HepG2 (cell line): ENCODE results near the gene PANK4. TPM values are rescaled to one million over a fixed set of nuclear protein-coding genes. Genes with fewer than 3 reads are reported as not detected.

Experiments used
- AGO1 ChIP-seq: fragments of 200-400 bp; formaldehyde crosslinking; IDR thresholded peaks from 2 replicates; pipeline ENCODE4 v1.6.1; 2017; ENCODE audit warnings: mild to moderate bottlenecking, low read depth, low read length, moderate library complexity; ENCODE audit not compliant: poor library complexity, severe bottlenecking
- AGO2 ChIP-seq: fragments of 200-400 bp; formaldehyde crosslinking; optimal IDR thresholded peaks from 2 replicates; pipeline ENCODE3; 2017; ENCODE audit warnings: mild to moderate bottlenecking, low read depth, low read length, moderate library complexity
- CEBPB ChIP-seq: IDR thresholded peaks from 2 replicates; pipeline ENCODE4 v1.6.1; 2011; ENCODE audit warnings: low read depth, low read length, improper control_type of control experiment, borderline replicate concordance
- DMAP1 ChIP-seq: IDR thresholded peaks from 2 replicates; pipeline ENCODE4 v1.6.1; 2016
- ETV5 ChIP-seq: IDR thresholded peaks from 2 replicates; pipeline ENCODE4 v1.6.1; 2018; ENCODE audit warnings: missing biosample characterization, missing genetic modification reagents, inconsistent platforms, borderline replicate concordance
- FOXM1 ChIP-seq: sonication (generic); formaldehyde crosslinking; IDR thresholded peaks from 2 replicates; pipeline ENCODE4 v1.5.0; 2020; ENCODE audit warnings: missing genetic modification reagents
- KDM5A ChIP-seq: fragments of 200-600 bp; sonication (generic); IDR thresholded peaks from 2 replicates; pipeline ENCODE4 v1.7.0; 2018; ENCODE audit warnings: antibody characterized with exemption, mild to moderate bottlenecking, low read length, borderline replicate concordance
- KLF15 ChIP-seq: sonication (generic); formaldehyde crosslinking; IDR thresholded peaks from 2 replicates; pipeline ENCODE4 v1.8.1; 2023; ENCODE audit warnings: borderline replicate concordance, mild to moderate bottlenecking, inconsistent platforms, missing genetic modification reagents, mixed read lengths
- KMT2B ChIP-seq: IDR thresholded peaks from 2 replicates; pipeline ENCODE4 v1.6.1; 2016; ENCODE audit warnings: missing genetic modification reagents, missing compliant biosample characterization
- MIER2 ChIP-seq: IDR thresholded peaks from 2 replicates; pipeline ENCODE4 v1.6.1; 2016; ENCODE audit warnings: missing biosample characterization, missing genetic modification reagents
- NR2F6 ChIP-seq, 2 experiments: IDR thresholded peaks; 2 replicates each; pipeline ENCODE4 v1.6.1; 2016; ENCODE audit warnings: antibody characterized with exemption in 1 of 2, mild to moderate bottlenecking in 1 of 2
- PLRG1 ChIP-seq: fragments of 450-650 bp; conservative IDR thresholded peaks from 2 replicates; pipeline ENCODE4 v1.6.1; 2016
- SALL1 ChIP-seq: sonication (generic); formaldehyde crosslinking; IDR thresholded peaks from 2 replicates; pipeline ENCODE4 v1.8.0; 2022; ENCODE audit warnings: mild to moderate bottlenecking, missing genetic modification reagents
- TCF7 ChIP-seq: sonication (generic); IDR thresholded peaks from 2 replicates; pipeline ENCODE4 v1.6.1; 2016; ENCODE audit warnings: antibody characterized with exemption, low read depth
- ZFP36 ChIP-seq: fragments of 150-350 bp; IDR thresholded peaks from 2 replicates; pipeline ENCODE4 v1.6.1; 2018; ENCODE audit warnings: borderline replicate concordance, low read length, low read depth; ENCODE audit not compliant: partially characterized antibody
- ZNF224 ChIP-seq: sonication (generic); formaldehyde crosslinking; IDR thresholded peaks from 2 replicates; pipeline ENCODE4 v1.5.0; 2020; ENCODE audit warnings: mild to moderate bottlenecking, missing genetic modification reagents
- ZNF225 ChIP-seq: sonication (generic); formaldehyde crosslinking; IDR thresholded peaks from 2 replicates; pipeline ENCODE4 v1.4.0; 2020; ENCODE audit warnings: mild to moderate bottlenecking, missing genetic modification reagents
- ZNF34 ChIP-seq: sonication (generic); formaldehyde crosslinking; IDR thresholded peaks from 2 replicates; pipeline ENCODE4 v1.4.0; 2020; ENCODE audit warnings: mild to moderate bottlenecking, missing genetic modification reagents, borderline replicate concordance
- ZNF556 ChIP-seq: sonication (generic); formaldehyde crosslinking; IDR thresholded peaks from 2 replicates; pipeline ENCODE4 v1.4.0; 2020; ENCODE audit warnings: mild to moderate bottlenecking, missing genetic modification reagents, borderline replicate concordance
- ZNF670 ChIP-seq: sonication (generic); formaldehyde crosslinking; IDR thresholded peaks from 2 replicates; pipeline ENCODE4 v1.8.0; 2022; ENCODE audit warnings: mild to moderate bottlenecking, missing genetic modification reagents, borderline replicate concordance
- polyA plus RNA-seq, 8 experiments: library from polyadenylated mRNA; depleted of rRNA in 3 of 8; stranded (reverse) in 7 of 8; unstranded in 1 of 8; fragments of >200 nt; fragmentation: Illumina TruSeq in 4 of 8; extraction: Trizol in 4 of 8; gene quantifications; 2 replicates each; pipeline versions ENCODE4 v1.2.1 to v1.2.3, GENCODE V29; 2011 to 2016; ENCODE audit warnings: low read depth in 4 of 8, missing spikeins in 1 of 8, mixed read lengths in 1 of 8; ENCODE audit not compliant: insufficient read depth in 1 of 8
- total RNA-seq, 5 experiments: library from RNA; depleted of rRNA; stranded (reverse); fragments of >200 nt; fragmentation: Illumina TruSeq; extraction: Trizol; gene quantifications; 2 replicates each; pipeline ENCODE4 v1.2.3, GENCODE V29; 2016; ENCODE audit warnings: low read depth in 1 of 5
- TF ChIP-seq, protein P1 (sequence below): sonication (generic); formaldehyde crosslinking; IDR thresholded peaks from 2 replicates; pipeline ENCODE4 v1.5.0; 2020; ENCODE audit warnings: mild to moderate bottlenecking, missing genetic modification reagents, moderate library complexity
- TF ChIP-seq, protein P2 (sequence below): sonication (generic); formaldehyde crosslinking; IDR thresholded peaks from 2 replicates; pipeline ENCODE4 v1.4.0; 2020; ENCODE audit warnings: missing genetic modification reagents, mild to moderate bottlenecking, borderline replicate concordance
- TF ChIP-seq, protein P3 (sequence below): sonication (generic); formaldehyde crosslinking; IDR thresholded peaks from 2 replicates; pipeline ENCODE4 v1.8.1; 2023; ENCODE audit warnings: missing genetic modification reagents, inconsistent platforms, borderline replicate concordance
- TF ChIP-seq, protein P4 (sequence below): sonication (generic); formaldehyde crosslinking; IDR thresholded peaks from 2 replicates; pipeline ENCODE4 v1.5.1; 2020; ENCODE audit warnings: mild to moderate bottlenecking, moderate library complexity, missing genetic modification reagents

The PANK4 gene
- total and polyA plus RNA-seq, 2 of the 13 experiments (the other 11 are each of a cell fraction or from before 2014, with no cell fraction given), result 17.4 to 19.3 TPM

DNA sequence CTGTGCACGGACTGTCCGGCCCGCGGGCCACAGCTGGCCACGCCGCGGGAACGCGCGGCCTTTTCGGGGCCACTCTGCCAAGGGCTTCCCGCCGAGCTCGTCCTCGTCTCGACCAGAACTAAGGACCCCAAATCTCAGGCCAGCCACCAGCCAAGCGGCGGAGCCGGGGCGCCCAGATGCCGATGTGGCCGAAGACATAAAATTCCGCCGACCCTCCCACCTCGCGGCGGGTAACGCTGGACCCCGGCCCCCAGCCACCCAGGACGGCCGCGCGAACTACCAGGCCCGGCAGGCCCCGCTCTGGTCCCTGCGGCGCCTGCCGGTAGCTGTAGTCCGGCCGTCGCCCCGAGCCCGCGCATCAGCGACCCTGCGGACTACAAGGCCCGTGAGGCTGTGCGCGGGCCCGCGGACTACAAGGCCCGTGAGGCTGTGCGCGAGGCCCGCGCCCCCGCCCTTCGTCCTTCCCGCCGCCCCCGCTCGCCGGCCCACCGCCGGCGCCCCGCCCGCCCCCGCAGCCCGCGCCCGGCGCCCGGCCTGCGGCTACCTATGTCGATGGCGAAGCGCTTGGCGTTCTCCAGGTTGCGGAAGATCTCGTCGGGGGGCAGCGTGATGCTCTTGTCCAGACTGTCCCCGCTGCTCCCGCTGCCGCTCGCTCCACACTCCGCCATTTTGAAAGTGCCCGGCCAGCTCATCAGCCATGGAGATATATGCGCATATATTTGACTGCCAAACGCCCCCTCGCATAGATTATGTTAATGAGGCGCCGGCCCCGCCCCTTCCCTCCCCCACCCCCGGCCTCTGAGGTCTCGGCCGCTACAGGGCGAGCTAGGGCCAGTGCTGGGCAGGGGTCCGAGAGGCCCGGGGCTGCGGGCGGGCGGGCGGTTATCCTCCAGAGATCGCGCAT, at the start of gene PANK4 (continued):
- TF ChIP-seq ZNF225 (CRISPR knock-in tag) (no peak), ZNF670 (CRISPR knock-in tag) (no peak), AGO2 (peak; percentile 46), FOXM1 (no peak), ETV5 (CRISPR knock-in tag) (no peak), KDM5A (no peak; the same call in none of the 2 replicates), KLF15 (no peak), ZFP36 (no peak), KMT2B (CRISPR knock-in tag) (no peak), SALL1 (CRISPR knock-in tag) (peak; percentile 15; the same call in 1 of the 2 replicates), ZNF224 (CRISPR knock-in tag) (no peak), AGO1 (no peak), ZNF556 (CRISPR knock-in tag) (no peak), NR2F6 (IDR thresholded peaks at IDR 0.05) (no peak), NR2F6 (CRISPR knock-in tag; IDR thresholded peaks at IDR 0.05) (no peak), CEBPB (no peak), ZNF34 (no peak), MIER2 (no peak), DMAP1 (CRISPR knock-in tag) (no peak), PLRG1 (no peak), TCF7 (no peak)
- TF ChIP-seq, protein P1, sequence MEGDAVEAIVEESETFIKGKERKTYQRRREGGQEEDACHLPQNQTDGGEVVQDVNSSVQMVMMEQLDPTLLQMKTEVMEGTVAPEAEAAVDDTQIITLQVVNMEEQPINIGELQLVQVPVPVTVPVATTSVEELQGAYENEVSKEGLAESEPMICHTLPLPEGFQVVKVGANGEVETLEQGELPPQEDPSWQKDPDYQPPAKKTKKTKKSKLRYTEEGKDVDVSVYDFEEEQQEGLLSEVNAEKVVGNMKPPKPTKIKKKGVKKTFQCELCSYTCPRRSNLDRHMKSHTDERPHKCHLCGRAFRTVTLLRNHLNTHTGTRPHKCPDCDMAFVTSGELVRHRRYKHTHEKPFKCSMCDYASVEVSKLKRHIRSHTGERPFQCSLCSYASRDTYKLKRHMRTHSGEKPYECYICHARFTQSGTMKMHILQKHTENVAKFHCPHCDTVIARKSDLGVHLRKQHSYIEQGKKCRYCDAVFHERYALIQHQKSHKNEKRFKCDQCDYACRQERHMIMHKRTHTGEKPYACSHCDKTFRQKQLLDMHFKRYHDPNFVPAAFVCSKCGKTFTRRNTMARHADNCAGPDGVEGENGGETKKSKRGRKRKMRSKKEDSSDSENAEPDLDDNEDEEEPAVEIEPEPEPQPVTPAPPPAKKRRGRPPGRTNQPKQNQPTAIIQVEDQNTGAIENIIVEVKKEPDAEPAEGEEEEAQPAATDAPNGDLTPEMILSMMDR, result no peak
- TF ChIP-seq, protein P2, sequence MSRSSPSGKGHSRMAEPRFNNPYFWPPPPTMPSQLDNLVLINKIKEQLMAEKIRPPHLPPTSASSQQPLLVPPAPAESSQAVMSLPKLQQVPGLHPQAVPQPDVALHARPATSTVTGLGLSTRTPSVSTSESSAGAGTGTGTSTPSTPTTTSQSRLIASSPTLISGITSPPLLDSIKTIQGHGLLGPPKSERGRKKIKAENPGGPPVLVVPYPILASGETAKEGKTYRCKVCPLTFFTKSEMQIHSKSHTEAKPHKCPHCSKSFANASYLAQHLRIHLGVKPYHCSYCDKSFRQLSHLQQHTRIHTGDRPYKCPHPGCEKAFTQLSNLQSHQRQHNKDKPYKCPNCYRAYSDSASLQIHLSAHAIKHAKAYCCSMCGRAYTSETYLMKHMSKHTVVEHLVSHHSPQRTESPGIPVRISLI (CRISPR knock-in tag), result no peak
- TF ChIP-seq, protein P3, sequence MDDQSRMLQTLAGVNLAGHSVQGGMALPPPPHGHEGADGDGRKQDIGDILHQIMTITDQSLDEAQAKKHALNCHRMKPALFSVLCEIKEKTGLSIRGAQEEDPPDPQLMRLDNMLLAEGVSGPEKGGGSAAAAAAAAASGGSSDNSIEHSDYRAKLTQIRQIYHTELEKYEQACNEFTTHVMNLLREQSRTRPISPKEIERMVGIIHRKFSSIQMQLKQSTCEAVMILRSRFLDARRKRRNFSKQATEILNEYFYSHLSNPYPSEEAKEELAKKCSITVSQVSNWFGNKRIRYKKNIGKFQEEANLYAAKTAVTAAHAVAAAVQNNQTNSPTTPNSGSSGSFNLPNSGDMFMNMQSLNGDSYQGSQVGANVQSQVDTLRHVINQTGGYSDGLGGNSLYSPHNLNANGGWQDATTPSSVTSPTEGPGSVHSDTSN (CRISPR knock-in tag), result no peak
- TF ChIP-seq, protein P4, sequence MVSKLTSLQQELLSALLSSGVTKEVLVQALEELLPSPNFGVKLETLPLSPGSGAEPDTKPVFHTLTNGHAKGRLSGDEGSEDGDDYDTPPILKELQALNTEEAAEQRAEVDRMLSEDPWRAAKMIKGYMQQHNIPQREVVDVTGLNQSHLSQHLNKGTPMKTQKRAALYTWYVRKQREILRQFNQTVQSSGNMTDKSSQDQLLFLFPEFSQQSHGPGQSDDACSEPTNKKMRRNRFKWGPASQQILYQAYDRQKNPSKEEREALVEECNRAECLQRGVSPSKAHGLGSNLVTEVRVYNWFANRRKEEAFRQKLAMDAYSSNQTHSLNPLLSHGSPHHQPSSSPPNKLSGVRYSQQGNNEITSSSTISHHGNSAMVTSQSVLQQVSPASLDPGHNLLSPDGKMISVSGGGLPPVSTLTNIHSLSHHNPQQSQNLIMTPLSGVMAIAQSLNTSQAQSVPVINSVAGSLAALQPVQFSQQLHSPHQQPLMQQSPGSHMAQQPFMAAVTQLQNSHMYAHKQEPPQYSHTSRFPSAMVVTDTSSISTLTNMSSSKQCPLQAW, result no peak
